SU-DHL-6 (cell line): ENCODE results near the gene TRIP13.

ENCODE experiments used
- H2AFZ ChIP-seq: fragments of 200-600 bp; sonication (generic); 2 replicates; pipeline ENCODE4 v1.6.1; 2014; ENCODE audit warnings: low read depth, mild to moderate bottlenecking, moderate library complexity, mixed read lengths, antibody characterized with exemption, low read length; ENCODE audit not compliant: severe bottlenecking
- H3F3A ChIP-seq: fragments of 200-600 bp; shearing (Covaris generic); 2 replicates; pipeline ENCODE4 v1.6.0; 2016; ENCODE audit warnings: antibody characterized with exemption, mild to moderate bottlenecking; ENCODE audit not compliant: insufficient read depth
- H3K27ac ChIP-seq: fragments of 200-600 bp; sonication (generic); 2 replicates; pipeline ENCODE4 v1.5.1; 2016; ENCODE audit warnings: low read depth, mild to moderate bottlenecking, low read length, moderate library complexity, mixed read lengths
- H3K27me3 ChIP-seq: fragments of 200-600 bp; sonication (generic), shearing (Covaris generic); 2 replicates; pipeline ENCODE4 v1.6.0; 2014; ENCODE audit warnings: mild to moderate bottlenecking, low read length
- H3K36me3 ChIP-seq: fragments of 200-600 bp; sonication (generic); 2 replicates; pipeline ENCODE4 v1.6.1; 2014; ENCODE audit warnings: mild to moderate bottlenecking, low read length, mixed read lengths
- H3K4me2 ChIP-seq: fragments of 300-600, 200-600 bp; shearing (Covaris generic), sonication (generic); 2 replicates; pipeline ENCODE4 v1.6.0; 2014; ENCODE audit warnings: low read length, low read depth, mild to moderate bottlenecking; ENCODE audit not compliant: poor library complexity, severe bottlenecking
- H3K4me3 ChIP-seq: fragments of 200-600 bp; sonication (generic); 2 replicates; pipeline ENCODE4 v1.5.1; 2014; ENCODE audit warnings: antibody characterized with exemption, low read length, mild to moderate bottlenecking, mixed read lengths; ENCODE audit not compliant: insufficient read depth, poor library complexity, severe bottlenecking
- H3K79me2 ChIP-seq: fragments of 200-600 bp; sonication (generic); 2 replicates; pipeline ENCODE4 v1.6.1; 2014; ENCODE audit warnings: mild to moderate bottlenecking, low read length, moderate library complexity; ENCODE audit not compliant: insufficient read depth
- H3K9ac ChIP-seq: fragments of 200-600 bp; sonication (generic); 2 replicates; pipeline ENCODE4 v1.7.0; 2014; ENCODE audit warnings: mild to moderate bottlenecking, low read length
- H3K9me2 ChIP-seq: fragments of 200-600 bp; sonication (generic); replicated peaks from 2 replicates; pipeline ENCODE4 v1.6.1; 2014; ENCODE audit warnings: low read length; ENCODE audit not compliant: insufficient read depth
- H3K9me3 ChIP-seq: fragments of 200-600 bp; sonication (generic); 2 replicates; pipeline ENCODE4 v1.6.1; 2014; ENCODE audit warnings: low read length, mixed read lengths; ENCODE audit not compliant: insufficient read depth
- H4K20me1 ChIP-seq: fragments of 200-600 bp; sonication (generic); 2 replicates; pipeline ENCODE4 v1.6.1; 2014; ENCODE audit warnings: low read depth, mild to moderate bottlenecking, antibody characterized with exemption, low read length, moderate library complexity, mixed read lengths
- CTCF ChIP-seq: fragments of 200-600 bp; sonication (generic); IDR thresholded peaks from one replicate; pipeline ENCODE4 v1.5.1; 2017; ENCODE audit warnings: antibody characterized with exemption, mild to moderate bottlenecking, low read length, moderate library complexity; ENCODE audit not compliant: insufficient read depth, poor library complexity, severe bottlenecking
- EZH2phosphoT487 ChIP-seq: fragments of 200-600 bp; sonication (generic), shearing (Covaris generic); conservative IDR thresholded peaks from 2 replicates; pipeline ENCODE4 v1.6.1; 2018; ENCODE audit warnings: mild to moderate bottlenecking, antibody characterized with exemption, low read length, moderate library complexity, mixed read lengths

The TRIP13 gene

GRCh38 chr5:870956-871355 lies 21.7 kb upstream of the TRIP13 start:
- no peak for TF ChIP-seq EZH2phosphoT487
- TF ChIP-seq CTCF, result no peak
- no peak overlapping the region for H2AFZ ChIP-seq
- H3K4me2 ChIP-seq, result no peak overlapping the region
- no peak overlapping the region for H3K9ac ChIP-seq
- H3K4me3 ChIP-seq, result no peak overlapping the region
- no peaks in the 10 kb centered on the region for H3K9me2 ChIP-seq
- H3F3A ChIP-seq, result no peaks in the 10 kb centered on the region
- no peaks in the 10 kb centered on the region for H4K20me1 ChIP-seq
- peaks cover 6% of the 10 kb centered on the region for H3K79me2 ChIP-seq
- H3K27ac ChIP-seq, result no peak overlapping the region
- no peaks in the 10 kb centered on the region for H3K9me3 ChIP-seq
- no peaks in the 10 kb centered on the region for H3K27me3 ChIP-seq
- H3K36me3 ChIP-seq, result peaks cover 13% of the 10 kb centered on the region; the same call in 1 of the 2 replicates

- no peaks in the 10 kb centered on the region for H3K9me2 ChIP-seq
- no peaks in the 10 kb centered on the region for H3K9me3 ChIP-seq
- no peak for TF ChIP-seq EZH2phosphoT487
- TF ChIP-seq CTCF, result no peak
- H3K27me3 ChIP-seq, result no peaks in the 10 kb centered on the region
- H2AFZ ChIP-seq, result no peak overlapping the region
- no peak overlapping the region for H3K4me3 ChIP-seq
- no peaks in the 10 kb centered on the region for H4K20me1 ChIP-seq
- no peak overlapping the region for H3K9ac ChIP-seq
- H3K79me2 ChIP-seq, result peaks cover 6% of the 10 kb centered on the region
- no peaks in the 10 kb centered on the region for H3F3A ChIP-seq
- peaks cover 13% of the 10 kb centered on the region; the same call in 1 of the 2 replicates for H3K36me3 ChIP-seq
- H3K27ac ChIP-seq, result no peak overlapping the region
- H3K4me2 ChIP-seq, result no peak overlapping the region
Measured at GRCh38 chr5:871596-872298, 20.9 kb upstream of the TRIP13 start.

- H3K27ac ChIP-seq, result no peak overlapping the region
- no peak overlapping the region for H3K9ac ChIP-seq
- peaks cover 6% of the 10 kb centered on the region for H3K79me2 ChIP-seq
- no peaks in the 10 kb centered on the region for H3K9me2 ChIP-seq
- no peak overlapping the region for H2AFZ ChIP-seq
- H3K27me3 ChIP-seq, result no peaks in the 10 kb centered on the region
- H3K4me2 ChIP-seq, result no peak overlapping the region
- no peaks in the 10 kb centered on the region for H3F3A ChIP-seq
- no peaks in the 10 kb centered on the region for H4K20me1 ChIP-seq
- peaks cover 13% of the 10 kb centered on the region; the same call in 1 of the 2 replicates for H3K36me3 ChIP-seq
- no peak overlapping the region for H3K4me3 ChIP-seq
- TF ChIP-seq CTCF (no peak), EZH2phosphoT487 (no peak)
- H3K9me3 ChIP-seq, result no peaks in the 10 kb centered on the region
Measured at GRCh38 chr5:872301-872700, 20.4 kb upstream of the TRIP13 start.
